Tongue (tissue), 2 donors: Measurements from ENCODE around the gene IFFO2. TPM values are rescaled to one million over a fixed set of nuclear protein-coding genes. Genes with fewer than 3 reads are reported as not detected.

ENCODE experiments used
- small RNA-seq: library from RNA; depleted of rRNA; stranded (forward); fragments of <200 nt; gene quantifications from one replicate; pipeline ENCODE3, GENCODE V24; 2014; ENCODE audit warnings: low replicate concordance
- total RNA-seq: library from RNA; depleted of rRNA; stranded (reverse); fragments of >200 nt; gene quantifications from one replicate; pipeline ENCODE4 v1.2.3, GENCODE V29; 2014

Gene IFFO2
- total RNA-seq, 1 donor from 2014 or later, result 8.6 TPM

Small RNA genes lying within 50 kb of the gene (small RNA-seq; reads per million reads assigned to genes)
- gene MIR1290, result not detected
- gene MIR4695, result not detected

Other genes with a start within 250 kb of the IFFO2 start
- gene TAS1R2, start 97.0 kb downstream of the IFFO2 start, total RNA-seq, result not detected
- 6.9 TPM for gene ALDH4A1, start 54.1 kb downstream of the IFFO2 start, total RNA-seq